HG03103 (cell line): ENCODE results near the gene VEGFA.
"Not testable (repeated sequence)": the region's sequence is repeated elsewhere in the genome, so short reads cannot be mapped to it uniquely, and the experiment has no call there.

Experiments
- ATAC-seq: cut with Tn5 transposase; IDR thresholded peaks from one replicate; pipeline ENCODE4 v1.9.1; 2021; ENCODE audit warnings: low read depth; ENCODE audit not compliant: unreplicated experiment

The VEGFA gene

DNA sequence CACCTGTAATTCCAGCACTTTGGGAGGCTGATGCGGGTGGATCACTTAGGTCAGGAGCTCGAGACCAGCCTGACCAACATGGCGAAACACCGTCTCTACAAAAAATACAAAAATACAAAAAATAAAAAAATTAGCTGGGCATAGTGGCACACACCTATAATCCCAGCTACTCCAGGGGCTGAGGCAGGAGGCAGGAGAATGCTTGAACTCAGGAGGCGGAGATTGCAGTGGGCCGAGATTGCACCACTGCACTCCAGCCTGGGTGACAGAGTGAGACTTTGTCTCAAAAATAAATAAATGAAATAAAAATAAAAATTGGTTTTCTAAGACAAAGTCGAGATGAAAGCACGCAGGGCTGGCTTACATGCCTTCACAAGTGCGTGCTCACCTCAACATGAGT is 49.0 kb downstream of the VEGFA start:
- not testable (repeated sequence) for ATAC-seq

DNA sequence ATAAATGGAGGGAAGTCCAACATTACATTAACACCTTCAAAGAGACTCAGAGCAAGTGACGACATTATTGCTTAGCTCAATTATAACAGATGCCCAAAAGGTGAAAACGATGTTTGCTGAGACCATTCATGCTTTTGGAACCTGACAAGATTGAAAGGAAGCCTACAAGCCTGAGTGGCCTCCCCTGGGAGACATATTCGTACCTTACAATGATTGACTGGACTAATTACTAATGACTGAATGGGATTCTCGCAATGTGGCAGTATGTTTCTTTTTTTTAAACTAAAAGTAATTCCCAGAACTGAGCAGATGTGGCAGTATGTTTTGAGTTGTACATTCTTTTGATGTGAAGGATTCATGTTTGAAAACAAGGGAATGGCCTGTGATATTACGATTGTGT is 49.9 kb downstream of the VEGFA start:
- ATAC-seq = no peak

DNA sequence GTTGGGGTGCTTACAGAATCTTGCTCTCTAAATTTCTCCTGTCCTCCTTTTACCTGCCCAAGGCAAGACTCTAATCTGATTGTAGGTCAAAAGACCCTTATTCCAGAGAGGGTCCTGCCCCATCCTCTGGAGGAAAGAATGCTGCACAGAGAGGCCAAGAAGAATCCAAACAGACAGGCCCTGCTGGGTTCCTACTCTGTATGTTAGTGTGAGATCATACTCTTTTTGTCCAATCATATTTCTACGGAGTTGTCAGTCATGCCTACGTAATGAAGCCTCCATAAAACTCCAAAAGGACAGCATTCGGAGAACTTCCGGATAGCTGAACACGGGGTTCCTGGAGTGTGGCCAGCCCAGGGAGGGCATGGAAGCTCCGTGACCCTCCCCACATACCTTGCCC is 50.5 kb downstream of the VEGFA start:
- ATAC-seq = no peak

DNA sequence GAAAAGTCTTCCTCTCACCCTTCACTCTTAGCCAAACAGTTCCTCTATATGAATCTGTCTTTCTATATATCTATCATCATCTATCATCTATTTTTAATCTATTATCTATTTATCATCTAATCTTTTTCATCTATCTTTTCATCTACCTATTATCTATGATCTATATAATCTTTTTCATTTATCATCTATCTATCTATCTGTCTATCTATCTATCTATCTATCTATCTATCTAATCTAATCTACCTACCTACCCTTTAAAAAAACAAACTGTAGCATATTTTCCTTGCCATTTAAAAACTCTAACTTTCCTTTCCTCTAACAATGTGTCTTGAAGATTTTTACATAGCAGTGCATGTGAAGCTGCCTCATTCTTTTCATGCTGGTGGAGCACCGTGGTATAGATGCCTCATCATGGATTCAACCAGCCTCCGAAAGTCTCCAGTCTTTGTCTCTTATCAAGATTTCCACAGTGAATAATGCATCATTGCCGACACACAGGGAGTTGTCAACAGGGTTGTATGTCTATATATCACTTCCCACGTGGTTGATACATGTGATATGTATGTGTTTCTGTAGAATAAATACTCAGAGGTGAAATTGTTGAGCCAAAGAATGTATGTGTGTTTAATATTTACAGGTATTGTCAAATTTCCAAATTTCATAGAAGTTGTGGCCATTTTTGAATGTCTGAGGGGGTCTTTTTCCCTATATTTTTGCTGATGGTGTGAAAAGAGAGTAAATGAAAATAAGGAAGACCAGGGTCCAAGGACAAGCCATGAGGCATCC is 51.3 kb downstream of the VEGFA start:
- no peak for ATAC-seq

DNA sequence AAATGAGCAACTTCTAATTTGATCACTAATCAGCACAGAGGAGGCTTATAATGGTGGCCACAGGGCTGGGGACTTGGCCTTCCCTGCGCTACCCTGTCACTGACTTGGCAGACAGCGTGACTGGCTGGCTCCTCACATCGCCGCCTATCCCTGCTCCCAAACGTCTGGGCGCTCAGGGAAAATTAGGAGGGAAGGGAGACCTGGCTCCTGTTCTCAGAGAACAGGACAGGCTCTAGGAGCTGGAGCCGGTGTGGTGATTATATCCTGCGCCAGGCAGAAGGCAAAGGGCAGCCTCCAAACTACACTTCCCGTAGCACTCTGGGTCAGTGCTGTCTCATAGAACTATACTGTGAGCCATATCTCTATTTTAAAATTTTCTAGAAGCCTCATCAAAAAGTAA is 53.4 kb downstream of the VEGFA start:
- no peak for ATAC-seq

DNA sequence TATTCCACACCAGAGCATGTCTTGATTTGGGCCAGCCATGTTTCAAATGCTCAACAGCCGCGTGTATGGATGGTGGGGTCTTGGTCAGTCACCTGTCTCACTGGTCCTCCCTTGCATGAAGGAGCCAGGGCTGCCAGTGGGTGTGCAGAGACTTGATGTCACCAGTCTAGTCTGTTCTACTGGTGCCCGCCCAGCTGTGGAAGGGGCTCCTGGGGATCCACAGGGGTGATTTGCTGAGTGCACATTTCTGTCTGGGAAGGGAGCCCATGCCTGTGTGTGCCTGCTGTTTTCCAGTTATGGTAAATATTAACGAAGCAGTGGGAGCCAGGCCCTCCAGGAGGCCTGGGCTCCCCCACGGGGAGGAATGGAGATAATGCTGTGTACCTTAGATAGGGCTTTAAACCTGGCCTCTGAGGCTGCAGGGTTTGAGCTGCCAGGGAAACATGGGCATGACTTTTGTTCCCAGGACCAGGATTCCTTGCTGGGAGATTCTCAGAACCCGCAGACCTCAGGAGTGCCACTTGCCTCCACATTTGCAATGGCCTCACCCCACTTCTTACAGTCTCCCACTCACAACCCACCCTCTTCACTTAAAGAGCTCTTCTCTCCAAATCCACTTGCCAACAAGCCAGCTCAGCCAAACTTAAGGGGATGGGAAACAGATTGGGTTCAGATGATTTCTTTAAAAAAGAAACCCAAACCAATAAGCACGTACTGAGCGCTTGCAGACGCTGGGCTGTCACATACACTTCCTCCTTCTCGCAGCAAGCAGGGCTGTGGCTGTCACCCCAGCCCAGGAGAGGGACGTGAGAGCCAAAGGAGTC is 54.1 kb downstream of the VEGFA start:
- no peak for ATAC-seq

DNA sequence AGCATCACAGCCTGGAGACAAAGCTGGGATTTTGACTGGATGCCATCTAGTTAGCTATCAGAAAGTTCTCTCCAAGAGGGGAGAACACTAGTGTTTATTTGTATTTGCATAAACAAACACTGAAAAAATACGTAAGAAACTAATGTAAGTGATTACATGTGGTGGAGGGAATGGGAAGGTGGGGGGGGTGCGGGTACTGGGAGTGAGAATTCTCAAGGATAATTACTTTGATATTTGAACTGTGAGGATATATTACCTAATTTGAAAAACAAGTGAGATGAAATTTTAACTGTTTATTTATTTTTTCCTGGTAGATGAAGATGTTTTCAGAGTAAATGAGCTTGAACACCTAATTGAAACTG is 54.7 kb downstream of the VEGFA start:
- no peak for ATAC-seq

DNA sequence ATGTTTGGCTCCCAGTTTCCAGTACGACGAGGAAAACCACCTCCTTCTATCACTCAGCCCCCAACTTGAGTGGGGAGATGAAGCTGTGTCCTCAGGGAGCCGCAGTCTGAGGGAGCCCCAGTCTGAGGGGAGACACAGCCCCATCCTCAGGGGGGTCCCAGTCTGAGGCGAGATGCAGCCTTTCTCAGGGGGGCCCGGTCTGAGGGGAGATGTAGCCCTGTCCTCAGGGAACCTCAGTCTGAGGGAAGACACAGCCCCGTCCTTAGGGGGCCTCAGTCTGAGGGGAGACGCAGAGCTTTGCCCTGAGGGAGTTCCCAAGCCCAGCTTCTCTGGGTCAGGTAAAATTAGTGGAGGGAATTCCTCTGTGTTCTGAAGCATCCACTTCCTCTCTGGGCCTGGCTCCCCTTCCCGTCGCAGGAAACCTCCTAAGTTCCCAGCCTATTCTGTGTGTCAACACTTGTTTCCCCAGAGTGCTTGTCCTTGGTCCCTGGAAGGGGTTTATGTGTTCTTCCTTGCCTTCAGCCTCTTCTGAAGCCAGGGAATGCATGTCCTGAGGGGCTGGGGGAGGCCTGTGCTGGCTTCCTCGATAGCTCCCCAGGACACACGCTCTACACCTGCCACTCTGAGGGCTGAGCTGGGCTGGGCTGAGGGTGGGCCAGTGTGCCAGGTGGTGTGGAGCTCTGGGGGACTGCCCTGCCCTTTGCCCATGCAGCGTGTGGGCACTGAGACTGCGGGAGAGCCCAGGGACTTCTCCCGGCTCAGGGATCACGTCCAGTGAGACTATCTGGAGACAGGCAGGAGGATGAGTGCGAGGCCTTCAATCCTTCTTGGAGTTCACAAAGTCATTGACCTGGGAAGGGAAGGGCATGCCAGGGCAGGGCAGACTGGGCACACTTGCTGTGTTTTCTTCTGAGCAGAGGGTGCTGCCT is 55.4 kb downstream of the VEGFA start:
- ATAC-seq = no peak

DNA sequence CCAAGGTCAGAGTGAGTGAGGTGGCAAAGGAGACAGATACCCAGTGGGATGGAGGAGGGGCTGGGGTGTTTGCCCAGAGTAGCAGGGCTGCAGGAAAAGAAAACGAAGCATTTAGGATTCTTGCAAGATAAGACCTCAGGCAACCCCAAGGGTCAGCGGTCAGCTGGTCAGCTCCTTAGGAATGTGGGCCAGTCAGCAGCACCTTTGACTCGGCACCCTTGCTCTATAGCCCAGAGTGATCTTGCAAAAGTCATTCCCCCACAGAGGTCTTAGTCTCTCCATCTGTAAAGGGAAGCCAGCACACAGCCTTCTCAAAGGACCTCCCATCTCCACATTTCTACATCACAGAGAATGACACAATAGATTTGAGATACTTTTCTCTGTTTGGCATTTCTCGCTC is 56.7 kb downstream of the VEGFA start:
- no peak for ATAC-seq

DNA sequence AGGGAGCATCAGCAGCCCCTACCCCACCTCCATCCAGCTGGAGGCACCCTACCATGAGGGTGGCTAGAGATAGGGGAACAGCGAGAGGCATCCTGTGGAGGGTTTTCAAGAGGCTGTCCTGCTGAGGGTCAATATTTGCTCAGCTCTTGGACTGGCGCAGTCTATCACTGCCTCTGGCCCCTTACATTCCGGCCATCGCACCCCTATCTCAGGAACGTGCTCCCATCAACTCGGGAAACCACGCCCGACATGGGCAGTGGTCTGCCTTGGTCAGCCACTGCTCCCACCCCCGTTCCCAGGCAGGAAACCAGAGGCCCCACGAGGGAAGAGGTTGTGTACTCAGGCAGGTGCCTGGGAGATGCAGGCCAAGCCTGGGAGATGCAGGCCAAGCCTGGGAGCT is 57.9 kb downstream of the VEGFA start:
- no peak for ATAC-seq

DNA sequence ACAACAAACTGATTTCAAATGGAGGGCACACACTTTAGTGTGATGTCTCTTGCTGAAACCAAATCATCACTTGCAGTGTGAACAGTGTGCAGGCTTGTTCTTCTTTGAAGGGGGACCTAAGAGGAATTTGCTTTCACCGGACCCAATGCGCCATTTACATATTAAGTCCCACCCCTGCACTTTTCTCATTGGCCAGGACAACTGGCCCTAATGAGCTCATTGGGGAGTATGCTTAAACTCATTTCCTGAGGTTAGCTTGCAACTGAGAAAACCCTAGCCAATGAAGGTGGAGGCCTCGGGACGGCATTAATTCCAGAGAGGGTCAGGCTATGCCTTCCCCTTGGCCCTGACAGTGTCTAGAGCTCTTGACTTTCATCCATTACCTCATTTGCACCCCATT is 58.7 kb downstream of the VEGFA start:
- no peak for ATAC-seq

DNA sequence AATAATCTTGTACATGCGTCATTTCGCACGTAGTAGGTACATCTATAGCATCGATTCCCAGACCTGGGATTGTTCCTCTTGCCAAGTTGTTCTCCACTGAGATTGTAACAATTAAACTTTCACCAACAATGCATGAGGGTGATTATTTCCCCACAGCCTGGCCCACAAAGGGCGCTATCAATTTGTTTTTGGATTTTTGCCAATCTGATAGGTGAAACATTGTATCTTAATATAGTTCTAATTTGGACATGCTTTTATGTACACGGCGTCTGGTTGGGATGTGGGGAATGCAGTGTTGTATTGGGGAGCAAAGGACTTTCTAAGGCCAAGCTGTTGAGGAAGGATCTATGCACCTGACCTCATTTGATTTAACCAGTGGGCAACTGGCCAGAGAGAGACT is 59.5 kb downstream of the VEGFA start:
- no peak for ATAC-seq

DNA sequence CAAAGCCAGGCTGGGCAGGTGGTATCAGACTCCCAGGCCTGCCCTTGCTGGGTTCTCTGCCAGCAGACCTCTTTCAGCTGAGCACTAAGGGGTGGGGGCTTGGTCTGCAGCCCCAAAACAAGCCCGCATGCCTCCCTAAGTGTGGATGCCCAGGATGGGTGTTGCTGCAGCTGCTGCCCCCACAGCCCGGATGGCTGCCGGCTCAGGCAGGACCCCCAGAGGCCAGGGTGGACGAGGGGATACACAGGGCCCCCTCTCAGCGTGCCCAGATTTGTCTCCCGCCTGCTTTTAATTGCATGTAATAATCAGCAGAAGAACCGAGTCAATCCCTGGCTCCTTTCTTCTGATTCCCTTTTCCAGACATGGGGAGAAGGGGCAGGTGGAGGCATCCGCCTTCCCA is 60.8 kb downstream of the VEGFA start:
- ATAC-seq = no peak

DNA sequence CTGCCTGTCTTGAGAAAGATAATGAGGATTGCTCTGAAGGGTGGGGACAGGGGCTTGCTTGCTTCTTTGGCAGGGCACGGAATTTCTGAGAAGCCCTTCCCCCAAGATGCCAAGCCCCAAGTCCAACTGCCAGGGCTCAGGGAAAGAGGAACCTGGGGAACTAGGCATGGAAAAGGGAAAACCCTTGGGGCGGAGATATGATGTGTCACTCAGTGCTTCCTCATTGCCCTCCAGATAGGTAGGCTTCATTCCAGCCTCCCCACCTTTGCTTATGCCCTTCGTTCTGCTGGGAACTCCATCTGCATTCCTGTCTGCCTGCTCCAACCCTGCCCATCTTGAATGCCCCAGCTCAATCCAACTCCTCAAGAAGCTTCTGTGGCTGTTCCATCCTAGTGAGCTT is 61.2 kb downstream of the VEGFA start:
- no peak for ATAC-seq

DNA sequence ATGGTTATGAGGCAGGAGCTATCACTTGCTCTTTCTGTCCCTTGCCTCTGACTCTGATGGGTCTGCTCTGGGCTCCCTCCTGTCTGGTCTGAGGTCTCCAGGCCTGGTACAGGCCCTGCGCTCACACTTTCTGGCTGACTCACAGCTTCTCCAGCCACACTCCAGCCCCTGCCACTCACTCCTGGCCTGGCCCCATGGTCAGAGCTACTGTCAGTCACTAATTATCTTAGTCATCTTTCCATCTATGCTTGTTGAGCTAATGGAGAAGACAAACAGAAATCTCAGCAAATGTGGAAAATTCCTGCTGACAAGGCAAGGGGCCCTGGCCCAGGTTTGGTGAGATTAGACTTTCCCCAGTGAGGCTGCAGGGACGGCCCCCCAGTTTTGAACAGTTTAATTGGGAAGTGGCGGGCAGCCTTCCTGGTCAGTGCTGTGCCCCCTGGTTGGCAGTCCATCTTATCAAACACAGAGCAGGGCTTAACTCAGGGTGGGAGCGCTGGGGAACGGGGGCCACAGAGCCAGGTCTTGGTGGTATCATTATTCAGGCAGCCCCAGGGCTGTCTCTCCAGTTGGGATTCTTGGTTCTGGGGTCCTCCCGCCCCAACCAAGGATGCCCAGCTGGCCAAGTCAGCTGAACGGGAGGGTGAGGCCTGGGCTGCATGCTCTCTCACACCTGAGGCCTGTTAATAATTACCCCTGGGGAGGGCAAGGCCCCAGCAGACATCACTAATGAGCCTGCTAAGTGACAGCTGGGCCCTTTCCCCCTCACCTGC is 63.4 kb downstream of the VEGFA start:
- ATAC-seq = no peak

DNA sequence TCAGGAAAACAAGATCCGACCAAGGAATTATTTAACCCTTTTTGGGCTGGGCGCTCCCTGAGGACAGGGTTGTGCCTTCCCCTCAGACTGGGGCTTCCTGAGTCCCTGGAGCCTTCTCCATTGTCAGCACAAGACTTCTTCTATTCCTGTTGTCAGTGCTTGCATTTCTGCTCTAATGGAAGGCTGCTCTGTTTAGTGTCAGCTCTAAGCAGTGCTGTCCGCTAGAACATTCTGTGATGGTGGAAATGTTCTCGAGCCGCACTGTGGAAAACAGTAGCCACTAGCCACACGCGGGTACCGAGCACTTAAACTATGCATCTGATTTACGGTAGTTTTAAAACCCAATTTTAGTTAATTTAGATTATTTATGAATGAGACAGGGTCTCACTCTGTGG is 64.0 kb downstream of the VEGFA start:
- ATAC-seq = no peak

DNA sequence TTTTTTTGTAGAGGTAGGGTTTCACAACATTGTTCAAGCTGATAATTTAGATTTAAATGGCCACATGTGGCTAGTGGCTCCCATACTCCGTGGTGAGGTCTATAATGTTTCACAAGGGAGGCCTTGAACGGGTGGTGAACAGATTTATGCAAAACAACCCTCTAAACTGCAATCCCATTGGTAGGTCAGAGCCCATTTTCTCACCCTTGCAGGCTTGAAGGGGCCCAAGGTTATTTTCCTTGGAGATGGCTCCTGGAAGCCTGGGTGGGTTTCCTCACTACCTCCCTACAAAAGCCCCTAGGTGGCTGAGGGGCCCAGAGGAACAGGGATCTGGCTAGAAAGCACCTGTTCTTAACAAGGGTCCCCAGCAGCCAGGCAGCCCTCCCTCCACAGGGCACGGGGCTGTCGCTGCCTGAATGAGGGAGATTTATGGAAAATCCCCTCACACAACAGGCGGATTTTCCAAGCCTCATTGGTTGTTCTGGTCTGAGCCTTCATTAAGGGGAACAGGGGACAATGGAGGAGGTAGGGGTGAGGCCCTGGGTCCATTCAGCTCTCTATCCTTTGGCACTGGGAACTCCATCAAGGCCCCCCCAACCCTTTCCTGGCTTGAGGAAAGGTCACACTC is 64.6 kb downstream of the VEGFA start:
- no peak for ATAC-seq

DNA sequence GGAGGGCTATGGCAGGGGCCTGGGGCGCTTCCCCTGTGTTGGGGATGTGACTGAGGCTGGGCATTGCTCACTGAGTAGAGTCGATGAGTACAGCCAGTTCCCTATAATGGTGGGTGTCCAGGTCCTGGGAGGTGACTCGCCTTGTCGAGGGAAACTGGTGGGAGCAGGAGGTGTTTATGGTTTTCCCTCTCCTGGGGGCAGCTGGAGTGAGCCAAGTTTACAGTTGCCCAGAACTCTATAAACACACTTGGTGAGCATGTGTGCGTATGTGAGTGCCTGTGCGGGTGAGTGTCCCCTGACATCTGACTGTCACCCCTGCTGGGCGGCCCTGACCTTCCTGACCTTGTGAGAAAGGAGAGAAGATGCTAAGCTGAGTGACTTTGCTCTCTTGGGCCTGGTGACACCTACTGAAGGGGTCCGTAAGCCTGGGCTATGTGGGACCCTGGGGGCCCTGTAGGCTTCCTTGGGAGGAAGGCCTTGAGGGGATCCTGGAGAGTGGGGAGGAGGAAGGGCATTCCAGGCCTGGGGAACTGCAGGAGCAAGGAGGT is 65.9 kb downstream of the VEGFA start:
- no peak for ATAC-seq
